DND-41 (cell line): ENCODE data around the gene USF2.

ENCODE experiments used
- CTCF ChIP-seq: IDR thresholded peaks from 2 replicates; pipeline ENCODE4 v1.5.1; 2012; ENCODE audit warnings: borderline replicate concordance, low read length, moderate library complexity, mild to moderate bottlenecking; ENCODE audit not compliant: poor library complexity, severe bottlenecking; ENCODE audit errors: extremely low read depth
- EZH2 ChIP-seq: IDR thresholded peaks from 3 replicates; pipeline ENCODE4 v1.6.1; 2012; ENCODE audit warnings: borderline replicate concordance, low read depth, mild to moderate bottlenecking, moderate library complexity, low read length, inconsistent platforms; ENCODE audit not compliant: severe bottlenecking

GRCh38 chr19:35248310-35249145 is 20.2 kb upstream of the USF2 start, which contains the start of gene LSR:
- TF ChIP-seq CTCF (no peak), EZH2 (no peak)
